NB4 (cell line): ENCODE results near the gene SEMA5A.

Source experiments
- DNase-seq: peaks from one replicate; pipeline ENCODE4 v3.0.0; 2010; ENCODE audit warnings: low read depth
- H3K4me3 ChIP-seq: one replicate; pipeline ENCODE4 v1.5.1; 2011; ENCODE audit warnings: mild to moderate bottlenecking, low read depth, low read length, moderate library complexity
- CTCF ChIP-seq: IDR thresholded peaks from one replicate; pipeline ENCODE4 v1.5.1; 2012; ENCODE audit warnings: low read depth, low read length
- MAX ChIP-seq: IDR thresholded peaks from 2 replicates; pipeline ENCODE4 v1.6.1; 2011; ENCODE audit warnings: low read depth, low read length
- MYC ChIP-seq: IDR thresholded peaks from 2 replicates; pipeline ENCODE4 v1.6.1; 2011; ENCODE audit warnings: low read depth, low read length
- POLR2A ChIP-seq: IDR thresholded peaks from 2 replicates; pipeline ENCODE4 v1.6.1; 2011; ENCODE audit warnings: mild to moderate bottlenecking; ENCODE audit not compliant: insufficient read length; ENCODE audit errors: extremely low read depth

Gene SEMA5A

GRCh38 chr5:9056046-9056445 is 489.8 kb downstream of the SEMA5A start:
- TF ChIP-seq POLR2A (no peak), CTCF (no peak), MYC (no peak), MAX (no peak)
- H3K4me3 ChIP-seq, result no peak overlapping the region
- DNase-seq, result no peak

- TF ChIP-seq MAX (no peak), MYC (no peak), POLR2A (no peak), CTCF (no peak)
- no peak for DNase-seq
- no peak overlapping the region for H3K4me3 ChIP-seq
Observed at GRCh38 chr5:9054821-9055589, 490.9 kb downstream of the SEMA5A start.

GRCh38 chr5:9054322-9054721 is 491.6 kb downstream of the SEMA5A start:
- TF ChIP-seq CTCF (no peak), POLR2A (no peak), MAX (no peak), MYC (no peak)
- DNase-seq, result no peak
- no peak overlapping the region for H3K4me3 ChIP-seq

GRCh38 chr5:9052421-9052820 is 493.5 kb downstream of the SEMA5A start:
- no peak for DNase-seq
- no peak overlapping the region for H3K4me3 ChIP-seq
- TF ChIP-seq MYC (no peak), MAX (no peak), POLR2A (no peak), CTCF (no peak)

- no peak for TF ChIP-seq MAX
- TF ChIP-seq CTCF, result no peak
- TF ChIP-seq MYC, result no peak
- no peak for TF ChIP-seq POLR2A
Observed at GRCh38 chr5:9051779-9052178, 494.1 kb downstream of the SEMA5A start.

GRCh38 chr5:9047932-9048331 is 497.9 kb downstream of the SEMA5A start:
- DNase-seq, result no peak

More at GRCh38 chr5:9051779-9052178, 494.1 kb downstream of the SEMA5A start:
- no peak overlapping the region for H3K4me3 ChIP-seq
- no peak for DNase-seq

More at GRCh38 chr5:9047932-9048331, 497.9 kb downstream of the SEMA5A start:
- no peak for TF ChIP-seq MAX
- H3K4me3 ChIP-seq, result no peak overlapping the region
